Islet precursor cell (in vitro differentiated cells): Measurements from ENCODE around the gene GSE1.

ENCODE experiments used
- DNase-seq: peaks from one replicate; pipeline ENCODE4 v3.0.0-alpha.2; 2018

GSE1 gene

DNA sequence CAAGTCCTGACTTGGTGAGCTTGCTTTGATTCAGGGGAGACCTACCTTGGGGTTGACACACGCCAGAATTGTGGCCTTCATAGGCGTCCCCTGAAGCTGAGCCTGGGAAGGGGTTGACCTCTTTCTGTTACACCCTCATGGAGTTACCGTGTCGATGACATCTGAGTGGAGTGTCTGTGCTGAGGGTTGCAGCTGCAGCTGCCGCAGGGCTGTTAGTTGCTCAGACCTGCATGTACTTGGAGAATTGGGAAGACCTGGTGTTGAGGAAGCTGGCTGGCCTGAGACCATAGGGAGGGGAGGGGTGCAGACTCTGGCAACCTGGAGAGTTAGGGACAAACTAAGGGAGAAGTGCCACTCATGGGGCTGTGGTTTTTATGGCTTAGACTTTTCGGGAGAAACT lies 9.6 kb downstream of the GSE1 start:
- no peak for DNase-seq

DNA sequence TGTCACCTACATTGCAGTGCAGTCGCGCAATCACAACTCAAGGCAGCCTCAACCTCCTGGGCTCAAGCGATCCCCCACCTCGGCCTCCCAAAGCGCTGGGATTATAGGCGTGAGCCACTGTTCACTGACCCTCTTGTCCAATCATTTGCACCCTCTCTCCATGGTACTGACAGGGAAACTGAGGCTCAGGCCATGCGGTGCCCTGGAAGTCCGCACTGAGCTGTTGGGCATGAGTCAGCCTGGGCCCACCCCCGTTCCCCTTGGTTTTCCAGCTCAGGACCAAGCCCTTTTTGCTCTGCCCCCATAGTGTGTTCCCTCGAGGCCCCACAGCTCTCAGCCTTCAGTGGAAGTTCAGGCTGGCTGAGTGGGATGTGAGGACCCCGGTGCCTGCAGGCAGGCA lies 10.1 kb downstream of the GSE1 start:
- no peak for DNase-seq

DNA sequence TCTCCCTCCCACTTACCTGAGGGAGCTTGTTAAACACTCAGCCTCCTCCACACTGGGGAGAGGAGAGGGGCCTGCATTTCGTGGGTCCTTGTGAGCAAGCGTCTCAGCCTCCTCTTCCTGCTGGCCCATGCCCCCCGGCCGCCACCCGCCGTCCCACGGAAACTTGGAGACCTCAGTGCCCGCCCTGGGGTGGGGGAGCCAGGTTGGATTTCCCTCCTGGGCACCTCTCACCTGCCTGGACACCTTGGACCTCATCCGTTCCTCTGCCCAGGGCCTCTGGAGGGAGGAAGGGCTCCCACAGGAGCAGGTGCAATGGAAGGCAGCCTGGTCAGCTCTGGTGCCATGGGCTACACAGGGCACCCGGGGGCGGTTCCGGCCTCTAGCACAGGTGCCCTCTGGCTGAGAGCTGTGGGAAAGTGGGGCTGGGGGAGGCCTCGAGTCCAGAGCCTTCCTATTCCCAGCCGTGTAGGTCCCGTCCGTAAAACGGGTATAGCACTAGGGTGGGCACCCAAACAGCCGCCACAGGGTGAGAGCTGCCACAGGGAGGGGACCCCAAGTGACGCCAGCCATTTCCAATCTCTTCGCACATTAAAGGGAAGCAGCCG lies 11.0 kb downstream of the GSE1 start:
- no peak for DNase-seq

DNA sequence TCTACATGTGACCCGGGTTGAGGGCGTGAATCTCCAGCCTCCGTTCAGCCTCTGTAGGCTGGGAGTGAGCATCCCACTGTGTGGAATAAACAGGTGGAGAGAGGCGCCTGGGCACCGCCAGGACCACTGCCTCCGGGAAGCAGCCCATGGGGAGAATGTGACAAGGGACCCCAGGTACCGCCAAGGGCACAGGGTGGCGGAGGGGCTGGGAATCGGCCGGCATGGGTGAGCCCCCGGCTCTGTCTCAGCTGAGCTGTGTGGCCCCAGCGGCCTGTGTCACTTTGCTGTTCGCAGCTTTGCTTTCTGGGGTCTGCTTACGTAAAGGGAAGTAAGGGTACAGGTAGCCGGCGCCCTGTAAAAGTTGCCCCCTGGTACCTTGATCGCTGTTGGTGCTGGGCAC lies 11.5 kb downstream of the GSE1 start:
- DNase-seq: no peak

DNA sequence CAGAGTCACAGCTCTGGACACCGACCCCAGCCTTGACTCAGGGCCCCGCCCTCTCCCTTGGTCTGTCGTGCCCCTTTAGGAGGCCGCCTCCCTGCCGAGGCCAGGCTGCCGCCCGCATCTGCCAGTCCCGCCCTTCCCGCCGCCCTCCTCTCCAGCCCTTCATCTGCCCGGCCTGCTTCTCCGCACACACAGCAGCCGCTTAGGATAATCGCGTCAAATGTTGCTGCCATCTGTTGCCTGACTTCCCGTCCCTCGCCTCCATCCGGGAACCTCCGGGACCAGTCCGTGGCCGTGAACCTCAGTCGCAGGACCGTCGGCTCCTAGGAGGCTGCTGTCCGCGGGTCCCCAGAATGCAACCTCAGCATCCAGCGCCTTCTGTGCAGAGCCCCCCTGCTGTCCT lies 11.9 kb downstream of the GSE1 start:
- no peak for DNase-seq

DNA sequence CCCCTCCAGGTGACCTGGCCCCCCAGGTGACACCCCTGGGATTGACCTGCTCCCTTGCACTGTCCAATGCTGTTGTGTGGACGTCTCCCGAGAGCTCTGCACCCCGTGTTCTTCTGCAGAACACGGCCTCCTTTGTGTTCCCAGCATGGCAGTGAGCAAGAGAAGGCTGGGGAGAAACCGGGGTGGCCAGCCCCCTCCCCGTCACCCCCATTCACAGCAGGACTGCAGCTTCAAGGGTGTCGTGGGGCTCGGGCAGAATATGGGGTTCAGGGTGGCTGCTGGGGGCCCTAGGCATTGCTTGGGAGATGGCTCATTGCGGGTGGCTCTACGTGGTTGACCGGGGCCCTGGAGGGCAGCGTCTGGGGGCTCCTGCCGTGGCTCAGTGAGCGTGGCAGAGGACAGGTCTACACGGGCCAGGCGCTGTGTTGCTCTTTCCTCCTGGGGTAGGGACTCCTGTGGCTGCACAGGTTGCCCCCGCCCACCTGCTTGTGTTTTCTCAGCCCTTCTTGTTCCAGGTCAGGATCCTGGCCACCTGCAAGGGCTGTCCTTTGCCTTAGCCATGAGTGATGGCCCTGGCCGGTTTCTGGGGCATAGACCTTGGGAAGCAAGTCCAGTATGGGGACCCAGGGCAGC lies 12.5 kb downstream of the GSE1 start:
- no peak for DNase-seq

DNA sequence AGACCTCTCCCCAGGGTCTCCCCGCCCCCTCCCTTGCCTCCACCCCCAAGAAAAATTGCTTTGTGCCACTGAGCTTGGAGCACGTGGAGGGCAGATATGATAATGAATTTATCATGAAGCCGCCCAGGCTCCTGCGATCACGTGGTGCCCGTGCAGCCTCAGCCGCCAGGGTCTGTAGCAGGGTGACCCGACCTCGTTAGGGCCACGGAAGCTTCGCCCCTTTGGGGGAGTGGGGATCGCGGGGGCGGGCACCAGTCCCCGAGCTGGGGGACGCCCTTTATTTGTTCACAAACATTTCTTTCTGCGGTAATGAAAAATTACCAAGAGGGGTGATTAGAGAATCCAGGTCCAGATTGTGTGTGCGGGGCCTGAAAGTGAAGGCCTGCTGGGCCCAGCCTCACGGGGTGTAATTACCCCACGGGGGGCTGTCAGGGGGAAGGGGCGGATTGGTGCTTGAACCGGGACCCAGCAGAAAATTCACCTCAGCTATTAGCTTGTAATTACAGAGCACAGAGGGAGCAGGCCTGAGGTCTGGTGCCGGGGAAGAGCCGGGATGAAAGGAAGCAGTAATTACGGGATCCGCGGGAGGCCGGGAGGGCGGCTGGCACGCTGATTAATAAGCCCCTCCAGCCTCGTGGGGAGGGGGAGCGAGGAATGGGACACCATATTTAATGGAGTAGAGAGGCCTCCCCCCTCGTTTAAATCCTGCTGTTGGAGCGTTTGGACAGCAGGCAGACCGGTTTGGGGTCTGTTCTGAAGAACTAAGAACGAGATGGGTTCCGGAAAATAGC lies 13.3 kb downstream of the GSE1 start:
- peak; percentile 91 for DNase-seq

DNA sequence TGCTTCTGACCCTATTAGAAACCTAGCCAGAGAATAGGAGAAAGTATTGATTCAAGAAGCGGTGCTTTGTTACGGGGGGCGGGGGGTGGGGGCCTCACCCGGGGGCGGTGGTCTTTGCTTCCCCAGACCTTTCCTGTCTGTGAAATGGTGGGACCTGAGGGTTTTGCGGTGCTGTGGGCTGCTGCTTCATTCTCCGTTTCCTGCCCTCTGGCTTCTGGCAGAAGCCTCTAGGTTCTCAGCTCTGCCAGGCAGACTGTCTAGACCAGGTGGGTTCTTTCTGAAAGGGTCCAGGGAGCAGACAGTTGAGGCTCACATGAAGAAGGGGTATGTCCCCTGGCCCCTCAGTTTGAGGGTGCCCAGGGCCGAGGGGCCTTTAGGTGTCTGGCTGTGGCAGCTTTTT lies 14.0 kb downstream of the GSE1 start:
- DNase-seq: no peak

DNA sequence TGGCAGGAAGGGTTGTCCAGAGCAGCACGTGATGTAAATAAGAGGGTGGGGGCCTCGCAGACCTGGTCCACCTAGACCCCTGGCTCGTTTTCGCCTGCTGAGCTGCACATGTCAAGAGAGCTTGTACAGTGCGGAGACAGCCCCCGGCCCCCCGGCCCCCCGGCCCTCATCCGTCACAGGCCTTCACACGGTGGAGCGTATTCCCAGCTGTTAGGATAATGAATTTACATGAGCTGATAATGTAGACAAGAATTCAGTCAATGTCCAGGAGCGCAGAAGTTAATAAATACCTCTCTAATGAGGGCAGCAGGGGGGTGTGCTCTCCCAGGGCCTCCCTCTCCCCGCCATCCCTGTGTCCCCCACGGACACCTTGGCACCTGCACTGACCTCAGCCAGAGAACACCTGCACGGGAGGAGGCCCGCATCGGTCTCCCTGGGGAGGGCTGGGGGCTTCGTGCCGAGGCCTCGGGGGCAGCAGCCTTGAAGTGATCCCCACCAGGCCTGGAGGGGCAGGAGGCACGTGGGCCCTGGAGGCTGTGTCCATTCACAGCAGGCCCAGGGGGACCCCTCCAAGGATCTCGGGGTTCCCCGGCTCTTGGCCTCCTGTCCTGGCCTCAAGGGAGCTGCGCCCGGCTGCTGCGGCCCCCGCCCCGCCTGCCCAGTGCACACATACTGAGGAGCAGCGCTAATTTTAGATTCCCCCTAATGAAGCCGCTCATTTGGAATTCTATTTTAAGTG lies 14.6 kb downstream of the GSE1 start:
- DNase-seq: no peak

DNA sequence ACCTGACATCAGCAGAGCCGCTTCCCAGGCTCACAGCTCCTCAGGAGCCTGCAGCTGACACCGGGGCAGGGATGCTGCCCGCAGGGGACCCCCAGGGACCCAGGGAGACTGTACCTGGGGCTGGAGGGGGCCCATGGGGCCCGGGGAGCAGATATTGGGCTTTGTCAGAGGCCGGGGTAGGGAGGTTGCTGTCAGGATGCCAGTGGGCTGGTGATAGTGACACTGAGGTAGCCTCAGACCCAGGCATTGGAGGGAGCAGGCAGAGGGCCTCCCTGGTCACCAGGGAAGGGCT lies 15.1 kb downstream of the GSE1 start:
- DNase-seq: no peak

DNA sequence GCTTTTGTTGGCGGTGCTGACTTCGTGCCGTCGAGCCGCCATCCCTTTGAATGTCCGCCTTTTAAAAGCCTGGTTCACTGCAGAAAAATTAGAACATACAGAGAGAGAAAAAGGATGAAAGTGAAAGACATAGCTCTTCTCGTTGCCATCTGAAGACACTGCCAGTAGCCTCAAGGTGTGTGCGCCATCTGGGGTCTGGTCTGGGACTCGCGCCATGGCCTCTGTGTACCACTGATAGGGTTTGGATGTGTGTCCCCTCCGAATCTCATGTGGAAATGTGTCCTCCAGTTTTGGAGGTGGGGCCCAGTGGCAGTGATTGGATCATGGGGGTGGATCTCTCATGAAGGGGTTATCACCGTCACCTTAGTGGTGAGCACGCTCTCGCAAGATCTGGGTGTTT lies 15.5 kb downstream of the GSE1 start:
- DNase-seq: no peak

DNA sequence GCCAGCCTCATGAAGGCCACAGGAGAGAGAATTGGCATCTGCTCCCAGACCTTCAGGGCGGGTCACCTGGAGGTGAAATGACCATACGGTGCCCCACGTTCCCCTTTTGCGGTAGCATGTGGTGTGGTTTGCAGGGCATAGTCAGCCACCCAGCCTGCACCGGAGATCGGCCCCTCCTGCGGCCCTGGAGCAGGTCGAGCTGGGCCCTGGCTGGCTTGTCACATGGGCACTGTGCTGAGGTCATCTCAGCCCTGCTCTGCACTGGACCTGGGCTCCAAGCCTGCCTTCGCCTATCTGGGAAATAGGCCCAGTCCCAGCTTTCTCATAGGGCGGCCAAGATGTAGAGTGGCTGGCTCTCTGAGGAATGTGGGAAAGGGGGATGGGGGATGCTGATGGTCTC lies 16.2 kb downstream of the GSE1 start:
- DNase-seq: no peak

DNA sequence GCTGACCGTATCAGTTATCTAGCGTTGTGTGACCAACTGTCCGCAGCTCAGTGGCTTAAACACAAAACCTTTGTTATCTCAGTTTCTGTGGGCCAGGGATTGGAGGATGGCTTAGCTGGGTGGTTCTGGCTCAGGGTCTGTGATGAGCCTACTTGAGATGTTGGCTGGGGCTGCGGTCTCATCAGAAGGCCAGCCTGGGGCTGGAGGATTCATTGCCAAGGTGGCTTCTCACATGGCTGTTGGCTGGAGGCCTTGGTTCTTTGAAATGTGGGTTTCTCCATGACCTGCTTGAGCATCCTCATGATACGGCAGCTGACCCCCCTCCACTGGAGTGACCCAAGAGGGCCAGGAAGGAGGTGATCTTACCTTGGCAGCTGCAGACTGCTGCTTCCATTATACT lies 16.7 kb downstream of the GSE1 start:
- DNase-seq: no peak

DNA sequence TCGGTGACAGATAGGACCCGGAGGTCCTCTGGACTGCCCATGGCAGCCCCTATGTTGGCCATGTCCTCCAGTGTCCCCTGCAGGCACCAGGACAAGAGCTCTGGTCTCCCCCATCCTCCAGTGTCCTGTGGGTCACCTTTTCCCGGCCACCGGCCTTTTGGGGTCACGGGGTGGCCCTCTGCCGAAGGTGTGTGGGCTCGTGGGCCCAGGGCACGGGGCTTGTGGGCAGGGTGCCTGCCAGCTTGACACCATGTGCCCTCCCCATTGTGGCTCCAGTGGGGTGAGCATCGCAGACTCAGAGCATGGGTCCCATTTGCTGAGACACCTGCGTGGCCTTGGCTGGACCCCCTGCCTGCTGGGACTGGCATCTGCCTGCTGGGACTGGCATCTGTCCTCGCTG lies 18.1 kb downstream of the GSE1 start:
- no peak for DNase-seq

DNA sequence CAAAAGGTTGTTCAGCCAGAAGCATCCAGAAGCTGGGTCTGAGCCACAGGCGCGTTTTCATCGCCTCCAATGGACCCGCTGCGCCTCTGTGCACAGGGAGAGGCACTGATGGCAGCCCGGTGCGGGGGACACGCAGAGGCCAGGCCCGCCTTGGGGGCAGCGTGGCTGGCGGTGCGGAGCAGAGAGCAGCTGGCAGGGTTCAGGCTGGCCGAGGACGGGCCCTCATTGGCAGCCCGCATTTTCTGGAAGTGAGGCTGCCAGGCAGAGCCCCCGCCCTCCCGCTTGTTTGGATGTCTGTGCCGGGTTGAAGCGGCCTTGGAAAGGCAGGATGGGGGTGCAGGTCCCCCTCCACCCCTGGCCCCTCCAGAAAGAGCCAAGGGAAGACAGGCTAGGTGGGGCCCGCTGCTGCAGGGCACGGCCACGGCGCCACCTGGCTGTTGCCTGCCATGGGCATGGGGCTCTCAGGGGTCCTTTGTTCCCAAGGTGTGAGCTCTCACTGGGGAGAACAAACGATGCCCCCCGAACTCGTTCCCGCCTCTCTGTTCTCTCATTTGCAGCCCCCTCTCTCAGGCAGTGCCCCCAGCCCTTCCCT lies 18.8 kb downstream of the GSE1 start:
- DNase-seq: no peak

DNA sequence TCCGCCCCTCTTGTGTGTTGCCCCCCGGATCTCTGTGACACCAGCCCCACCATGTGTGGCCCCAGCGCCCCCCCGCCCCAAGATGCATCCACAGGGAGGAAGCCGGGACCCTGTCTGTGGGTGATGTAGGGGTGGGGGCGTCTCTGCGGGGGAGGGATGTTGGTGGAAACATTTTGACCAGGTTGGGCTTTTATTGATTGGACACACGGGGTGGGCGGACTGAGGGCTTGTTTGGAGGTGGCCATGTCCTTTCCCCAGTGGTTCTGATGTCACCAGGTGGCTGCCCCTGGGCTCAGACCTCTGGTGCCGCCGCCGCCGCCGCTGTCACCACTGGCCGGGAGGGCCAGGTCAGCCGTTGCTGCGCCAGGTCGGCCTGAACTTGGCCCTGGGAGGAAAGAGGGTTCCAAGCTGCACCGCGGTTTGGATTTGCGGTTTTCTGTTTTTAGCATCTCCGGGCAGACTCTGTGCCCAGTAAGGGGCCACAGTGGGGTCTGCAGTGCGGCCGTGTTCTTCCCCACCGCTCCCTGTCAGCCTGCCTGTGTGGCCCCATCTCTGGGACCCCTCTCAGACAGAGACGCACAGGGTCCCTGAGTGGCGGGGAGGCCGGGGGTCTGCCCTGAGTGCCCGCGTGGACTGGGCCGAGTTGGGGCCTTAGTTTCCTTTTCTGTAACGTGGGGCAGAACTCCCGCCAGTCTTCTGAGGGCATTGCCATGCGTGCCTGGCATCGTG lies 19.8 kb downstream of the GSE1 start:
- no peak for DNase-seq

DNA sequence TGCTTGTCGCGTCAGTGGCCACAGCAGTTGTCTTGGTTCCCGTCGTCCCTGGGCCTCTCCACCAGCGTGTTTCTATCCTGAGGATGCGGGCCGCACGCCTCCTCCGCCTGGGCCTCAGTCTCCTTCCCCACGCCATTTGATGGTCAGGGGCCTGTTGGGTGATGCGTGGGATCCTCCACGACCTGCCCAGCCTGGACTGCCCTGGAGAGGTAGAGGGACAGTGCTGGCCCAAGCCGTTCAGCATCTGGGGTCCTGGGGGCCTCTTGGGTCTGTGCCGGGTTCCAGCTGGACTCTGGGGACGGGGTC lies 20.3 kb downstream of the GSE1 start:
- DNase-seq: no peak

DNA sequence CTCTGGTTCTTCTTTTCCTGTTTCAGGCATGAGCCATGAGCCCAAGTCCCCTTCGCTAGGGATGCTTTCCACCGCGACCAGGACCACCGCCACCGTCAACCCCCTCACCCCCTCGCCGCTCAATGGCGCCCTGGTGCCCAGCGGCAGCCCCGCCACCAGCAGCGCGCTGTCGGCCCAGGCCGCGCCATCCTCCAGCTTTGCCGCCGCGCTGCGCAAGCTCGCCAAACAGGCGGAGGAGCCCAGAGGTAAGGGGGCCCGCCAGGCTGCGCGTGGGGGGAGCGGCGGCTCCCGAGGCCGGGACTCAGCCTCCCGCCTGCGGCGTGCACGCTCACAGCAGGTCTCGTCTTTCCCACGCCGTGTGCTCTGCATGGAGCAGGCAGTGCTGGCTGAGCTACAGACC lies 20.8 kb downstream of the GSE1 start:
- no peak for DNase-seq

DNA sequence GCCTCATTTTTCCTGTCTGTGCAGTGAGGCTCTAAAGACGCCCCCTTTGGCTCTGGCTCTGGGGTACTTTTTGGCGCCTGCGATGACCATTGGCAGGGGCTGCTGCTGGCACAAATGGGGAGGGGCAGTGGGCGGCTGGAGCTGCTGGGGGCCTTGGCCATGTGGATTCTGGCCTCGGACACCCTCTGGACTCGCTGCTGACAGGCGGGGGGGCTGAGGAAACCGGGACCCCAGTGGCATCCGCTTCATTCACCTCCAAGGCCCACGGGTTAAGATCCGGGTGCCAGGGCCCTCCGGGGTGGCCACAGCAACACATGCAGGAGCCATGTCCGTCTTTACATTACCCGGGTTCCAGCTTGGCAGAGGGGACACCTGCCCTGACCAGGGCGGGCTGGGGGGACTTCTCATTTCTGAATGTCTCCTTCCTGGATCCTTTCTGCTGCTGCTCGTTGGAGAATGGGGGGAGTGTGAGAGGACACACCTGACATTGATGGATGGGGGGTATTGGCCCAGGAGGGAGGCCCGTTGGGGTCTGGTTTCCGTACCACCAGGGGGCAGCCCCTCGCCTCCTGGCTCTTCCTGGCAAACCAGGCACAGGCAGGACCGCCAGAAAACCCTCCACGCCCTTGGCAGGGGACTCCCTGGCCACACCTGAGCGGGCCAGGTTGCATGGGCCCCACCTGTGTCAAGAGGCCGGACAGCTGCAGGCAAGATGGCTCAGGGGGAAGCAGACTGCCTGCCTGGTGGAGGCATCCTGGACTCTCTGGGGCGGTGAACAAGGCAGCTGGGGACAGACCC lies 21.8 kb downstream of the GSE1 start:
- no peak for DNase-seq

DNA sequence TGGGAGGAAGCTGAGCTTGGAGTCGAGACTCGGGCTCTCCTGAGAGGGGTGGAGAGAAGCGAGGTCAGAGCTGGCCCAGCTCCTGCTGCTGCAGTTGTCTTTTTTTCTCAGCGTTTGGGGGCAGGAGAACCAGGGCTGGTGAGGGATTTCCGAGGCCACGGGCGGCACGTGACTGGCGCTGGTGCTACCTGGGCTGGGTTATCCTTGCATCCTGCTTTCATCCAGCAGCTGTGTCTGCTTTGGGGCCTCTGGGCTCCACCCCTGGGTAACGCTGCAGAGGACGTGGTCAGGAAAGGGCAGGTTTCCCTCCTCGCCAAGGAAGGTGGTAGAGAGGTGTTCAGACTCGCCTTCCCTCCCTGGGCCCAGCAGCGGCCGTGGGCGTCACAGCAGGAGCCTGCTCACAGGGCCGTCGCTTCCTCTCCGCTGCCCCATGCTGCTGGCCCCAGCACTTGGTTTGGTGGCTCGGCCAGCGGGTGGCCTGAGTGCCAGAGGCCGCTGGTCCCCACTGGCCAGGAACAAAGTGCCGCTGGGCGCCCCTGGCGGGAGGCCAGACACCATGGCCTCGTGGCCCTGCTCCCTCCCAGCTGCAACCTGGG lies 22.5 kb downstream of the GSE1 start:
- DNase-seq: no peak

DNA sequence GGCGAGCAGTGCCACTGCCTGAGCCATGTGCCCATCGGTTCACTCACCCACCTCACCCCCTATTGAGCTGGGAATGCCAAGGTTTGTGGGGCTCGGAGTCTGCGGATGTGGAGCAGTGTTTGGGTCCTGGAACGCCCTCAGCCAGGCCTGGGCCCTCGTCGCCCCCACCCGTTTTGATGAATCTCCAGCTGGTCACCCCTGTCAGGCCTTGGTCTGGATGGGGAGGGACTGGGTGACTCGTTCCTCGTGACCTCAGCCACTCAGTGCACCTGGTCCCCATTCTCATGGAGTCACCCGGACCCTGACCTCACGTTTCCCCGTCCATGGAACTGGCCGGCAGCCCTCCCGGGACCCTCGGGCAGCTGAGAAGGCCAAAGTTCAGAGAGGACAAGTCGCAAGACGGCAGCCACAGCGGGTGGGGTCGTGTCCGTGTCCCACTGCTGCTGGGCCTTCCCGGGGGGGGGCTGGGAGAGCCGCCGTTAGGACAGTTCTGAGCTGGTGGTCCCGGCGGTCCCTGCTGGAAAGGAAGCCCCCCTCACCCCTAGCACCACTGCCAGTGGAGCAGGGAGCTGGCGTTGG lies 23.2 kb downstream of the GSE1 start:
- DNase-seq: no peak
